Measurements from ENCODE around the gene EDEM1.

DNA sequence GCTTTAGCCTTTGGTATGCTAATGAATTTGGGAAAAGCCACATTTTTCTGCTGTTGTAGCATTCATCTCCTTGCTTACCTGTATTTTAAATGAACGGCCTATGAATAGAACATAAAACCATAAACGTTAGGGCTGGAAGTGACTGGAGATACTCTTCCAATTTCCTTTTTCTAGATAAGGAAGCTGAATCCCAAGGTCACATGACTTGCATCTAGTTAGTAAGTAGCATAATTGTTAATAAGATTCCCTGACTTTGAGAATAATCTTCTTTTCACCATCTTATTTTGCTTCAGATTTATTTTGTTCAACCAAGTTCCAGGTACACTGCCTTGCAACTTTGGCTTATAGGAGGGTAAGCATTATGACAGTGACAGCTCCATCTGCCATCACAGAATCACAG, 20.7 kb upstream of the EDEM1 start:
- no peak for TF ChIP-seq EZH2 (IDR thresholded peaks at IDR 0.05; ENCODE audit: borderline replicate concordance, insufficient read depth, low read length, poor library complexity, severe bottlenecking)
- TF ChIP-seq EP300 (conservative IDR thresholded peaks at IDR 0.05; ENCODE audit: poor library complexity, severe bottlenecking), result no peak
- no peak for TF ChIP-seq CTCF (IDR thresholded peaks at IDR 0.05; ENCODE audit: poor library complexity, severe bottlenecking)
- TF ChIP-seq TAF1 (IDR thresholded peaks at IDR 0.05; ENCODE audit: low read depth), result no peak
- no peak for TF ChIP-seq REST (IDR thresholded peaks at IDR 0.05; ENCODE audit: borderline replicate concordance)
- TF ChIP-seq SMC3 (conservative IDR thresholded peaks at IDR 0.05; ENCODE audit: poor library complexity), result no peak
